B cell (primary cell): ENCODE results near the gene EHF. TPM values are rescaled to one million over a fixed set of nuclear protein-coding genes. Genes with fewer than 3 reads are reported as not detected.

Source experiments
- ATAC-seq: fragments of 200-7000 bp; cut with Tn5 transposase; one replicate; pipeline ENCODE4 v1.10.0; 2021; ENCODE audit warnings: low read depth, mild to moderate bottlenecking, moderate number of reproducible peaks, moderate library complexity
- CTCF ChIA-PET: fragments of 350-600 bp; sonication (Branson Sonifier 250); formaldehyde crosslinking; loops from one replicate; lab custom pipeline; 2021; ENCODE audit warnings: antibody characterized with exemption, inconsistent platforms; lab: Charles Lee
- POLR2A ChIA-PET: fragments of 350-600 bp; sonication (Branson Sonifier 250); formaldehyde crosslinking; loops from one replicate; lab custom pipeline; 2021; ENCODE audit warnings: antibody characterized with exemption; lab: Charles Lee
- DNase-seq: peaks from one replicate; pipeline ENCODE4 v3.0.0; 2013
- H2AFZ ChIP-seq: 2 replicates; pipeline ENCODE4 v1.6.1; 2012; ENCODE audit warnings: mild to moderate bottlenecking, low read depth, low read length; ENCODE audit not compliant: insufficient read depth, poor library complexity, severe bottlenecking
- H3K27ac ChIP-seq, 2 donors: 1 replicate in 1 of 2; 2 replicates in 1 of 2; pipeline ENCODE4 v1.5.1; 2012 to 2013; ENCODE audit warnings: low read length in 2 of 2, mild to moderate bottlenecking in 2 of 2, moderate library complexity in 1 of 2
- H3K27me3 ChIP-seq, 4 experiments: fragments of 200-600 bp in 1 of 4; sonication (generic) in 1 of 4; replicated peaks in 1 of 4; 1 replicate in 2 of 4; 2 replicates in 2 of 4; pipeline versions ENCODE4 v1.6.1 to v1.7.0; 2013 to 2016; ENCODE audit warnings: low read length in 3 of 4, mild to moderate bottlenecking in 2 of 4, mixed read lengths in 1 of 4, moderate library complexity in 1 of 4; ENCODE audit not compliant: insufficient read depth in 4 of 4, control insufficient read depth in 3 of 4; ENCODE audit errors: control extremely low read depth in 1 of 4
- H3K36me3 ChIP-seq, 2 experiments: replicated peaks in 1 of 2; 1 replicate in 1 of 2; 2 replicates in 1 of 2; pipeline versions ENCODE4 v1.6.1 to v1.7.1; 2013; ENCODE audit warnings: low read length in 1 of 2; ENCODE audit not compliant: insufficient read depth in 2 of 2, control insufficient read depth in 1 of 2; ENCODE audit errors: control extremely low read depth in 1 of 2, extremely low read depth in 1 of 2
- H3K4me1 ChIP-seq, 2 donors: fragments of 200-600 bp in 1 of 2; sonication (generic) in 1 of 2; 1 replicate in 1 of 2; 2 replicates in 1 of 2; pipeline versions ENCODE4 v1.5.1 to v1.6.1; 2013 to 2017; ENCODE audit warnings: low read length in 2 of 2; ENCODE audit not compliant: control insufficient read depth in 2 of 2, insufficient read depth in 2 of 2
- H3K4me2 ChIP-seq: replicated peaks from 2 replicates; pipeline ENCODE3; 2012; ENCODE audit warnings: mild to moderate bottlenecking, low read depth, low read length; ENCODE audit not compliant: poor library complexity, severe bottlenecking
- H3K4me3 ChIP-seq, 5 experiments: fragments of 200-600 bp in 1 of 5; sonication (generic) in 1 of 5; 1 replicate in 3 of 5; 2 replicates in 2 of 5; pipeline versions ENCODE4 v1.5.1 to v1.7.0; 2011 to 2016; ENCODE audit warnings: low read length in 4 of 5, mild to moderate bottlenecking in 4 of 5, low read depth in 2 of 5, control low read depth in 1 of 5, moderate library complexity in 1 of 5; ENCODE audit not compliant: insufficient read depth in 1 of 5; ENCODE audit errors: control extremely low read depth in 1 of 5, extremely low read depth in 1 of 5
- H3K79me2 ChIP-seq: fragments of 200-600 bp; sonication (generic); one replicate; pipeline ENCODE4 v1.6.0; 2016; ENCODE audit warnings: low read length; ENCODE audit not compliant: control insufficient read depth, insufficient read depth
- H3K9ac ChIP-seq: fragments of 200-600 bp; sonication (generic); 2 replicates; pipeline ENCODE4 v1.6.1; 2017; ENCODE audit warnings: mild to moderate bottlenecking, low read length, moderate library complexity
- H3K9me3 ChIP-seq, 3 donors: one replicate each; pipeline versions ENCODE4 v1.6.1 to v1.7.1; 2013; ENCODE audit warnings: low read length in 2 of 3; ENCODE audit not compliant: control insufficient read depth in 2 of 3, insufficient read depth in 1 of 3; ENCODE audit errors: control extremely low read depth in 1 of 3
- H4K20me1 ChIP-seq: 2 replicates; pipeline ENCODE4 v1.6.0; 2012; ENCODE audit warnings: mild to moderate bottlenecking, low read length; ENCODE audit not compliant: insufficient read depth, control insufficient read depth, poor library complexity, severe bottlenecking
- H3K27ac Mint-ChIP-seq: one replicate; pipeline ENCODE4 v1.8.0; 2021; ENCODE audit warnings: mixed read lengths
- H3K27me3 Mint-ChIP-seq: one replicate; pipeline ENCODE4 v1.8.0; 2021; ENCODE audit warnings: mixed read lengths
- H3K4me1 Mint-ChIP-seq: one replicate; pipeline ENCODE4 v1.8.0; 2021; ENCODE audit warnings: mixed read lengths
- H3K4me3 Mint-ChIP-seq: one replicate; pipeline ENCODE4 v1.8.0; 2021; ENCODE audit warnings: mixed read lengths
- H3K9me3 Mint-ChIP-seq: one replicate; pipeline ENCODE4 v1.8.0; 2022; ENCODE audit warnings: mixed read lengths; ENCODE audit not compliant: insufficient read depth
- EZH2 ChIP-seq: IDR thresholded peaks from 2 replicates; pipeline ENCODE4 v1.6.1; 2012; ENCODE audit warnings: borderline replicate concordance, low read depth, mild to moderate bottlenecking, moderate library complexity, low read length; ENCODE audit not compliant: insufficient read depth, poor library complexity, severe bottlenecking
- WGBS: methylation state at CpG from one replicate; pipeline ENCODE4 v1.1.5; 2013; ENCODE audit warnings: missing lambda C conversion rate; ENCODE audit not compliant: insufficient coverage; 5-methylcytosine and 5-hydroxymethylcytosine counted together
- intact Hi-C: fragments of 100-400 bp; cut with micrococcal nuclease; formaldehyde crosslinking; loops from one replicate; pipeline ENCODE4 v1.10.0; 2022
- polyA plus RNA-seq: library from polyadenylated mRNA; depleted of rRNA; stranded (reverse); fragments of >200 nt; gene quantifications from 2 replicates; pipeline ENCODE4 v1.2.3, GENCODE V29; 2012
- total RNA-seq, 2 donors: library from RNA; stranded (reverse); fragments of 120-200 nt in 1 of 2; gene quantifications; 1 replicate in 1 of 2; 2 replicates in 1 of 2; pipeline versions ENCODE4 v1.2.3 to v1.2.4, GENCODE V29; 2013 to 2022
- TF ChIP-seq, protein P1 (sequence below): fragments of 200-600 bp; IDR thresholded peaks from one replicate; pipeline ENCODE4 v1.8.0; 2022; ENCODE audit warnings: antibody characterized with exemption, mild to moderate bottlenecking

Gene EHF
- total and polyA plus RNA-seq, 2 donors (not counting 1 experiment from before 2014, with no cell fraction given): not detected

DNA sequence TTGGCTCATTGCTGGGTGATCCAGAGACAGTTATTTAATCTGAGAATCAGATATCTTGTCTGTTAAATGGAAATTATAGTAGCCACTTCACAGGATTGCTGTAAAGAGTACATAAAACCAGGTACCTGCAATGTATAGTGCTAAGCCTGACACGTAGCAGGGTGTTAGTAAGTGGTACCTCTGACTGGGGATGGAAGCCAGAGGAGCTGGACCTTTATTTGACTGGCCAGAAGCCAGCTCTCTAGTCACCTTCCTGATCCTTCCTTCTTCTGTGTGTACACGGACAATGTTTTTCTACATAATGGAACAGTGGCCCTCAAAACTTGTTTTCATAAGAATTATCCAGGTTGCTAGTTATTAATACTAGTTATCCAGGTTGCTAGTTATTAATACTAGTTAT, 25.5 kb upstream of the EHF start:
- Mint-ChIP-seq H3K9me3 (peaks cover 5% of the 10 kb centered on the region), H3K27me3 (peaks cover 16% of the 10 kb centered on the region), H3K4me1 (peaks cover 6% of the 10 kb centered on the region), H3K27ac (no peak overlapping the region), H3K4me3 (no peak overlapping the region)
- ChIA-PET POLR2A (no interaction called here), CTCF (interaction anchor here (2.8 kb wide), 1 partner anchor 9 kb away, joined by 10 read pairs; no protein-coding TSS in a partner anchor)
- Histone ChIP-seq H3K4me3 (no peak overlapping the region), H3K79me2 (no peaks in the 10 kb centered on the region), H3K36me3 (no peaks in the 10 kb centered on the region), H3K27me3 (peaks cover 0 to 5% (median 1%) of the 10 kb centered on the region in 4 experiments), H2AFZ (no peak overlapping the region), H3K4me2 (no peak overlapping the region), H3K4me1 (no peaks in the 10 kb centered on the region), H3K9ac (no peak overlapping the region), H3K9me3 (peaks cover 0 to 3% (median 2%) of the 10 kb centered on the region in 3 donors), H4K20me1 (no peaks in the 10 kb centered on the region), H3K27ac (no peak overlapping the region)
- DNase-seq: no peak
- intact Hi-C loops: no loop called here
- no peak for ATAC-seq
- TF ChIP-seq EZH2: no peak
- TF ChIP-seq, protein P1, sequence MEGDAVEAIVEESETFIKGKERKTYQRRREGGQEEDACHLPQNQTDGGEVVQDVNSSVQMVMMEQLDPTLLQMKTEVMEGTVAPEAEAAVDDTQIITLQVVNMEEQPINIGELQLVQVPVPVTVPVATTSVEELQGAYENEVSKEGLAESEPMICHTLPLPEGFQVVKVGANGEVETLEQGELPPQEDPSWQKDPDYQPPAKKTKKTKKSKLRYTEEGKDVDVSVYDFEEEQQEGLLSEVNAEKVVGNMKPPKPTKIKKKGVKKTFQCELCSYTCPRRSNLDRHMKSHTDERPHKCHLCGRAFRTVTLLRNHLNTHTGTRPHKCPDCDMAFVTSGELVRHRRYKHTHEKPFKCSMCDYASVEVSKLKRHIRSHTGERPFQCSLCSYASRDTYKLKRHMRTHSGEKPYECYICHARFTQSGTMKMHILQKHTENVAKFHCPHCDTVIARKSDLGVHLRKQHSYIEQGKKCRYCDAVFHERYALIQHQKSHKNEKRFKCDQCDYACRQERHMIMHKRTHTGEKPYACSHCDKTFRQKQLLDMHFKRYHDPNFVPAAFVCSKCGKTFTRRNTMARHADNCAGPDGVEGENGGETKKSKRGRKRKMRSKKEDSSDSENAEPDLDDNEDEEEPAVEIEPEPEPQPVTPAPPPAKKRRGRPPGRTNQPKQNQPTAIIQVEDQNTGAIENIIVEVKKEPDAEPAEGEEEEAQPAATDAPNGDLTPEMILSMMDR: no peak
- 70% methylated on average over 1 of the region's 2 CpGs for WGBS

DNA sequence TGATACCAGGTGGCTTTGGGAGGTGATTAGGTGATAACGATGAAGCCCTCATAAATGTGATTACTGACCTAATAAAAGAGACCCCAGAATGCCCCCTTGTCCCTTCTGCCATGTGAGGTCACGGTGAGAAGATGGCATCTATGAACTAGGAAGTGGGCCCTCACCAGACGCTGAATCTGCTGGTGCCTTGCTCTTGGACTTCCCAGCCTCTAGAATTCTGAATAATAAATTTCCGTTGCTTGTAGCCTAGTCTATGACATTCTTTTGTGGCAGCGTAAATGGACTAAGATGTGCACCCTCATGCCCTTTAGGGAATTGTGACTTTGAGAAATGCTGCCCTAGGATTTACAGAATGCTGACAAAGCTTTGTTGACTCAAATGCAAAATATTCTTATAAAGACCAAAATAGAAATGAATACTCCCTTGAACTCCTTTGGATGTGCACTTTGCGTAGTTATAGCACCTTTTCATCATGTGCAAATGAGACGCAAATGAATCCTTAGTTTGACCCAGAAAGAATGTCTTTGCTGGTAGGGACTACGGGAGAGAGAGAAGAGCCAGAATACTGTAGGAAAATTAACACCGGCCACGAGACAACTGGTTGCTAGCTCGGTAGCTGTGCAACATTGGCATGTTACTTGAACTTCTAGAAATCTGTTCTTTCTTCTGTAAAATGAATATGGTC, 24.8 kb upstream of the EHF start:
- Mint-ChIP-seq H3K4me1 (peaks cover 6% of the 10 kb centered on the region), H3K27ac (no peak overlapping the region), H3K27me3 (peaks cover 16% of the 10 kb centered on the region), H3K4me3 (no peak overlapping the region), H3K9me3 (peaks cover 5% of the 10 kb centered on the region)
- no peaks in the 10 kb centered on the region for H3K79me2 ChIP-seq
- CTCF ChIA-PET: interaction anchor here (2.8 kb wide), 1 partner anchor 10 kb away, joined by 10 read pairs; no protein-coding TSS in a partner anchor
- H3K27ac ChIP-seq: no peak overlapping the region
- H3K27me3 ChIP-seq: peaks cover 0 to 5% (median 1%) of the 10 kb centered on the region in 4 experiments
- H3K4me1 ChIP-seq: no peaks in the 10 kb centered on the region
- no peak for TF ChIP-seq EZH2
- TF ChIP-seq, protein P1: no peak
- H3K9ac ChIP-seq: no peak overlapping the region
- POLR2A ChIA-PET: no interaction called here
- WGBS: over 99% methylated on average over 8 of the region's 11 CpGs
- H4K20me1 ChIP-seq: no peaks in the 10 kb centered on the region
- ATAC-seq (no peak), DNase-seq (no peak)
- intact Hi-C loops: no loop called here
- H3K9me3 ChIP-seq: peaks cover 0 to 3% (median 2%) of the 10 kb centered on the region in 3 donors
- no peak overlapping the region for H2AFZ ChIP-seq
- H3K4me3 ChIP-seq: no peak overlapping the region
- no peaks in the 10 kb centered on the region for H3K36me3 ChIP-seq
- no peak overlapping the region for H3K4me2 ChIP-seq
